SU-DHL-6 (cell line): ENCODE measurements around the gene INTS1.

Experiments
- CTCF ChIP-seq: fragments of 200-600 bp; sonication (generic); IDR thresholded peaks from one replicate; pipeline ENCODE4 v1.5.1; 2017; ENCODE audit warnings: antibody characterized with exemption, mild to moderate bottlenecking, low read length, moderate library complexity; ENCODE audit not compliant: insufficient read depth, poor library complexity, severe bottlenecking
- EZH2phosphoT487 ChIP-seq: fragments of 200-600 bp; sonication (generic), shearing (Covaris generic); conservative IDR thresholded peaks from 2 replicates; pipeline ENCODE4 v1.6.1; 2018; ENCODE audit warnings: mild to moderate bottlenecking, antibody characterized with exemption, low read length, moderate library complexity, mixed read lengths

DNA sequence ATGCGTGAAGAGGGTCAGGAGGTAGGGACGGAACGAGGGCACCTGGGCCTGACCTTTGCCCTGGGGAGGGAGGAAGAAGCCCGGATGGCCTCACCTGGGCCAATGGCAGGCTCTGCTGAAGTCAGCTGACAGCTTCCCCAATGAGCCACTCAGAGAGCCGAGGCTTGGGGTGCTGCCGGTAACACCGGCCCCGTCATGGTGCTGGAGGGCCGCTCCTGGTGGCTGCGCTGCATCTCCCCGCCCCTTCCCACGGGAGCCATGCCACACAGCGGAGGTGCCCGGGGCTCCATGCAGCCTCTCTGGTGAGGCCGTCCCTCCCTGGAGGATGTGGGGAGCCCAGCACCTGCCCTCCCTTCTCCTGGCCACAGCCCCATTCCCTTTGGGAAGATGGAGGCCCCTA, 27.3 kb downstream of the INTS1 start:
- TF ChIP-seq CTCF (no peak), EZH2phosphoT487 (no peak)
